ENCODE data around the gene MKNK2. TPM values are rescaled to one million over a fixed set of nuclear protein-coding genes. Genes with fewer than 3 reads are reported as not detected.

Gene MKNK2
- total and polyA plus RNA-seq, 2 of the 13 experiments (the other 11 are each of a cell fraction or from before 2014, with no cell fraction given) = 44.9 to 112 TPM

DNA sequence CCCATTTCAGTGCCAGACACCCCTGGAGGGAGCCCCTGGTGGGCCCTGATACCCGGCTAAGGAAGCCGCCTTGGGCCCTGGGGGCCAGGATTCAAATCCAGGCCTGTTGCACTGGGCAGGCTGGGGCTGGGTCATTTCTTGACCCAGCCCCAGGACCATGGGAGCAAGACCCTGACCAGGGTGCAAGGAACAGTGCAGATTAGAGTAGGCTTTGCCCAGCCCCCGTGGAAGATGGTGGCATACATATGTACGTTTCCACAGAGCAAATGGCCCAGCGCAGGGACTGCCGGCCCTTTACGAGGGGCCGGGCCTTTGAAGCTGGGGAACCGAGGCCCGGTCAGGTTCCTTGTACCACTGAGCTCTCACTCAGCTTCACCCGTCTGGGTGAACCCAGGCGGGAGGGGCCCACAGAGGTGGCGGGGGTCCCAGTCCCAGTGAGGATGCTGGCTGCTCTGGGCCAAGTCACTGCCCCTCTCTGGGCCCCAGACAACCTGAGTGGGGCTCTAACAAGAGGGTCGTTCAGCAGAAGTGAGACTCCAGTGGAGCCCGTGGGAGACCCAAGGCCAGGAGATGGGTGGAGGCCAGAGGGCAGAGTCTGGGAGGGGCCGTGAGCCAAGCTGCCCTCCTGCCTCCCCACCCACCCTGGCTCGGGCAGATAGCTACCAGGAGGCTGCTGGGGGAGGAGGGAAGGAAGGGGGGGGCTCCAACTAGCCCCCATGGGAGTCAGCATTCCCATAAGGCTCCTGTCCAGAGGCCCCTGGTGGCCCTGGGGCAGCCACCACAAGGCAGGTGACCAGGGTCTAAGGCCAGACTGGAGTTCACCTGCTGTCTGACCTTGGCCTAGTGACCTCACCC is 2.7 kb downstream of the MKNK2 start (continued):
- no peak for TF ChIP-seq ZNF512 (CRISPR knock-in tag; IDR thresholded peaks at IDR 0.05)
- TF ChIP-seq, protein P1, sequence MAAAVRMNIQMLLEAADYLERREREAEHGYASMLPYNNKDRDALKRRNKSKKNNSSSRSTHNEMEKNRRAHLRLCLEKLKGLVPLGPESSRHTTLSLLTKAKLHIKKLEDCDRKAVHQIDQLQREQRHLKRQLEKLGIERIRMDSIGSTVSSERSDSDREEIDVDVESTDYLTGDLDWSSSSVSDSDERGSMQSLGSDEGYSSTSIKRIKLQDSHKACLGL (CRISPR knock-in tag; IDR thresholded peaks at IDR 0.05) = no peak
- TF ChIP-seq ZBTB21 (CRISPR knock-in tag; IDR thresholded peaks at IDR 0.05) = no peak
- no peak for TF ChIP-seq ZNF749 (CRISPR knock-in tag; IDR thresholded peaks at IDR 0.05; ENCODE audit: borderline replicate concordance)
- TF ChIP-seq ZNF101 (CRISPR knock-in tag; IDR thresholded peaks at IDR 0.05; ENCODE audit: borderline replicate concordance, low read depth) = no peak
- no peak for TF ChIP-seq DNMT3B (CRISPR knock-in tag; conservative IDR thresholded peaks at IDR 0.05)
- TF ChIP-seq ZNF598 (CRISPR knock-in tag; IDR thresholded peaks at IDR 0.05; ENCODE audit: borderline replicate concordance) = 0 out of 2 replicates have a peak, but pooled peaks have one; percentile 27
- TF ChIP-seq, protein P2, sequence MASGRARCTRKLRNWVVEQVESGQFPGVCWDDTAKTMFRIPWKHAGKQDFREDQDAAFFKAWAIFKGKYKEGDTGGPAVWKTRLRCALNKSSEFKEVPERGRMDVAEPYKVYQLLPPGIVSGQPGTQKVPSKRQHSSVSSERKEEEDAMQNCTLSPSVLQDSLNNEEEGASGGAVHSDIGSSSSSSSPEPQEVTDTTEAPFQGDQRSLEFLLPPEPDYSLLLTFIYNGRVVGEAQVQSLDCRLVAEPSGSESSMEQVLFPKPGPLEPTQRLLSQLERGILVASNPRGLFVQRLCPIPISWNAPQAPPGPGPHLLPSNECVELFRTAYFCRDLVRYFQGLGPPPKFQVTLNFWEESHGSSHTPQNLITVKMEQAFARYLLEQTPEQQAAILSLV (CRISPR knock-in tag; IDR thresholded peaks at IDR 0.05; ENCODE audit: borderline replicate concordance) = no peak
- TF ChIP-seq IRF1 (CRISPR knock-in tag; IDR thresholded peaks at IDR 0.05; ENCODE audit: low read depth) = no peak
- no peak for TF ChIP-seq ZNF747 (CRISPR knock-in tag; IDR thresholded peaks at IDR 0.05; ENCODE audit: borderline replicate concordance)
- TF ChIP-seq SKIL (CRISPR knock-in tag; IDR thresholded peaks at IDR 0.05; ENCODE audit: borderline replicate concordance) = peak; percentile 72; the same call in 1 of the 2 replicates
- TF ChIP-seq, protein P3, sequence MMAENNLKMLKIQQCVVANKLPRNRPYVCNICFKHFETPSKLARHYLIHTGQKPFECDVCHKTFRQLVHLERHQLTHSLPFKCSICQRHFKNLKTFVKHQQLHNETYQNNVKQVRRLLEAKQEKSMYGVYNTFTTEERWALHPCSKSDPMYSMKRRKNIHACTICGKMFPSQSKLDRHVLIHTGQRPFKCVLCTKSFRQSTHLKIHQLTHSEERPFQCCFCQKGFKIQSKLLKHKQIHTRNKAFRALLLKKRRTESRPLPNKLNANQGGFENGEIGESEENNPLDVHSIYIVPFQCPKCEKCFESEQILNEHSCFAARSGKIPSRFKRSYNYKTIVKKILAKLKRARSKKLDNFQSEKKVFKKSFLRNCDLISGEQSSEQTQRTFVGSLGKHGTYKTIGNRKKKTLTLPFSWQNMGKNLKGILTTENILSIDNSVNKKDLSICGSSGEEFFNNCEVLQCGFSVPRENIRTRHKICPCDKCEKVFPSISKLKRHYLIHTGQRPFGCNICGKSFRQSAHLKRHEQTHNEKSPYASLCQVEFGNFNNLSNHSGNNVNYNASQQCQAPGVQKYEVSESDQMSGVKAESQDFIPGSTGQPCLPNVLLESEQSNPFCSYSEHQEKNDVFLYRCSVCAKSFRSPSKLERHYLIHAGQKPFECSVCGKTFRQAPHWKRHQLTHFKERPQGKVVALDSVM (CRISPR knock-in tag; IDR thresholded peaks at IDR 0.05) = 0 out of 2 replicates have a peak, but pooled peaks have one; percentile 15
- peak in 1 of 2 experiments; percentile 45; a peak in 1 of 4 replicates for TF ChIP-seq NR2F1 (CRISPR knock-in tag; IDR thresholded peaks at IDR 0.05)
- no peak for TF ChIP-seq ZNF546 (CRISPR knock-in tag; conservative IDR thresholded peaks at IDR 0.05)
- no peak for TF ChIP-seq HINFP (CRISPR knock-in tag; IDR thresholded peaks at IDR 0.05; ENCODE audit: low read depth)
- TF ChIP-seq ZNF768 (CRISPR knock-in tag; IDR thresholded peaks at IDR 0.05) = peak; percentile 59
- 0 out of 2 replicates have a peak, but pooled peaks have one; percentile 68 for TF ChIP-seq ESRRA (CRISPR knock-in tag; IDR thresholded peaks at IDR 0.05; ENCODE audit: low read depth)

Measured in HepG2 (cell line).